ENCODE results near the gene ITCH.

- TF ChIP-seq EZH2phosphoT487 (IDR thresholded peaks at IDR 0.05; ENCODE audit: insufficient read depth, low read depth), result no peak
- TF ChIP-seq EZH2 (IDR thresholded peaks at IDR 0.05; ENCODE audit: insufficient read depth, poor library complexity, severe bottlenecking), result no peak
Observed at GRCh38 chr20:34514897-34515483, 151.9 kb downstream of the ITCH start.
